SHP77 (cell line): Measurements from ENCODE around the gene PLA2G4E.

ENCODE experiments used
- DNase-seq, 2 experiments: peaks; one replicate each; lab custom pipeline; 2025; lab: John Stamatoyannopoulos, UW

Gene PLA2G4E

GRCh38 chr15:42053914-42054313 lies 33.1 kb upstream of the PLA2G4E start:
- DNase-seq, result no peak

GRCh38 chr15:42053010-42053409 lies 32.2 kb upstream of the PLA2G4E start:
- no peak for DNase-seq

GRCh38 chr15:42050484-42051255 lies 29.8 kb upstream of the PLA2G4E start:
- DNase-seq, result no peak

- DNase-seq, result no peak
These were observed 28.0 kb upstream of the PLA2G4E start for GRCh38 chr15:42048821-42049200.

- no peak for DNase-seq
These were observed 27.4 kb upstream of the PLA2G4E start for GRCh38 chr15:42048080-42048820.

GRCh38 chr15:42046597-42046996 lies 25.8 kb upstream of the PLA2G4E start:
- DNase-seq, result no peak

- DNase-seq, result no peak
These were observed 24.4 kb upstream of the PLA2G4E start for GRCh38 chr15:42045211-42045615.

- DNase-seq, result no peak
These were observed 22.0 kb upstream of the PLA2G4E start for GRCh38 chr15:42042602-42043400.

- DNase-seq, result no peak
These were observed 17.6 kb upstream of the PLA2G4E start for GRCh38 chr15:42038401-42038800.

GRCh38 chr15:42037656-42038055 lies 16.8 kb upstream of the PLA2G4E start:
- peak; percentile 78 to 88 for DNase-seq

GRCh38 chr15:42036966-42037365 lies 16.1 kb upstream of the PLA2G4E start:
- no peak for DNase-seq

GRCh38 chr15:42036112-42036905 lies 15.5 kb upstream of the PLA2G4E start:
- no peak for DNase-seq

- DNase-seq, result no peak
These were observed 14.6 kb upstream of the PLA2G4E start for GRCh38 chr15:42035435-42035761.

GRCh38 chr15:42034628-42035434 lies 14.0 kb upstream of the PLA2G4E start:
- DNase-seq, result no peak

GRCh38 chr15:42033214-42033873 lies 12.5 kb upstream of the PLA2G4E start:
- DNase-seq, result no peak

GRCh38 chr15:42032376-42033213 lies 11.8 kb upstream of the PLA2G4E start:
- DNase-seq, result no peak

GRCh38 chr15:42031198-42031915 lies 10.5 kb upstream of the PLA2G4E start:
- no peak for DNase-seq

GRCh38 chr15:42027521-42027920 lies 6.7 kb upstream of the PLA2G4E start:
- no peak for DNase-seq

- DNase-seq, result no peak
These were observed 3.5 kb upstream of the PLA2G4E start for GRCh38 chr15:42024303-42024702.
